Stimulated activated CD8-positive, alpha-beta memory T cell treated with anti-CD3 and anti-CD28 coated beads, Interleukin-2, amount 100 ng/mL, for 1 hour (primary cell): Measurements from ENCODE around the gene RUNX1.
"Not testable (repeated sequence)": the region's sequence is repeated elsewhere in the genome, so short reads cannot be mapped to it uniquely, and the experiment has no call there.

Experiments used
- DNase-seq, 2 donors: peaks; one replicate each; pipeline ENCODE4 v3.0.0-alpha.2; 2020; ENCODE audit warnings: low read depth in 2 of 2

The RUNX1 gene

DNA sequence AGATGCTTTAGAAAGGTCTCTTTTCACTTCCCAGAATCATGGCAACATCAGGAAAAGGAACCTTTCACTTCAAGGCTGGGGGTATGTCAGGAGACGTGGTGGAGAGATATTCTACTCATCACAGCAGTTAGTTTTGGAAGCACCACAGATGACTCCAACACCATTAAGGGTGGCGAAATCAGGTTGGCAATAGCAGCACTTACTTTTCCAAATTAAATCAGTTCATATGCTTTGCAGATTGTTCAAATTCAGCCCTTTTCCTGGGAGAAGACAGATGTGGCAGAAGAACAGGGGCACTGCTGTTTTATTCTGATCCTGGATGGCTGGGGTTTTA is 79.0 kb downstream of the RUNX1 start:
- no peak for DNase-seq

GRCh38 chr21:34969423-34970166 is 79.5 kb downstream of the RUNX1 start:
- no peak for DNase-seq

GRCh38 chr21:34968414-34969333 is 80.4 kb downstream of the RUNX1 start:
- DNase-seq: no peak

GRCh38 chr21:34967509-34968289 is 81.4 kb downstream of the RUNX1 start:
- DNase-seq: no peak

GRCh38 chr21:34966881-34967280 is 82.2 kb downstream of the RUNX1 start:
- not testable (repeated sequence) for DNase-seq

DNA sequence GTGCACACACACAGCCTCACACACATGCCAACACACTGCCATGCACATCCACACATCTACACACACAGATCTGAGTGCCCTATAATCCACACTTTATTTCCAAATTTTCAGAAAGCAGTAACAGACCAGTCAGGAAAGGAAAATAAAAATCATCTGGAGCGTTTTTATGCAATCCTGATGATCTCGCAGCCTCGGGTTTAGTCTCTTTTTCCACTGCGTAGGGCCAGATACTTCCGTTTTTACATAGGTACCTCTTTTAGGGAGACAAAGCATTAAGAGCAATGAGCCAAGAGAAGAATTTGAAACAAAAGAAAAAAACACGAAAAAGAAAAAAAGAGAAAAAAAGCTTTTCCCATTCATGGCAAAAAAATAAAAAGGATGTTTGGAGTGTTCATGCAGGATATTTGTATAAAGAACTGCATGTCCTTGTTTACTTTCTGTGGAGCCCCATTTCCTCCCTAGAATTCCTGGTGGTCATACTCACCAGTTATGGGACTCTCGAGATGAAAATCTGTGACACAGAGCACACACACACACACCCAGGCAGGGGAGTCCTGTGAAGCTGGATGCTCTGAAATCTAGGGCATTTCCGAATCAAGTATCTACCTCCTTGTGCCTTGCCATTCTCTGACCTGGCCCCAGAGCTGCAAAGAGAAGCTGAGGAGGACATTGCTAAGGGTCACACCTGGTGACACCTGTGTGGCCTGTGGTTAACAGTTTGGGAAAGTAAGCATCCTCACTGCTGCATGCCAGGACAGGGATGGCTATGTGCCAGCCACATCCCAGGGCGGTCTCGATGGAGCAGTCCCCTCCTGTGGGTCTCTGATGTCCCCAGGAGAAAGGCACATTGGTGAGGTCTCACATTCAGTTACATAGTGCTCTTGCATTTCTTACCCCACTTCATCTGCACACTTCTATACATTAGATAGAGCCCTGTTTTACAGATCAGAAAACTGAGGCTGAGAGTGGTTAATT is 83.6 kb downstream of the RUNX1 start:
- DNase-seq: no peak

- no peak for DNase-seq
Measured at GRCh38 chr21:34962586-34963222, 86.4 kb downstream of the RUNX1 start.

DNA sequence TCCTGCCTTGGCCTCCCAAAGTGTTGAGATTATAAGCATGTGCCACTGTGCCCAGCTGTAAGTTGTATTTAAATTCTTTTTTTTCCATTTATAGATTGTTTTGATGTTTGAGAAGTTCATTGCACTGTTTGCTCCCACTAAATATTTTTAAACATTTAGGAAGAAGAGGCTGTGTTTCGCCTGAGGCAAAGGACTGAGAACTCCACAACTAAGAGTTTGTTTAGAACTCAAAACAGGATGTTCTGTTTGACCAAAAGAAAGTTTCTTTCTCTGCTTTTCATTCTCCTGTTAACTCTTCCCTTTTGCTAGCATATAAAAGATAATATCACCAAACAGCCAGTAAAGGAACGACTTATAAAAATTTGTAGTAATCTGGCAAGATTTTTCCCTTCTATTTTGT is 87.0 kb downstream of the RUNX1 start:
- DNase-seq: no peak

DNA sequence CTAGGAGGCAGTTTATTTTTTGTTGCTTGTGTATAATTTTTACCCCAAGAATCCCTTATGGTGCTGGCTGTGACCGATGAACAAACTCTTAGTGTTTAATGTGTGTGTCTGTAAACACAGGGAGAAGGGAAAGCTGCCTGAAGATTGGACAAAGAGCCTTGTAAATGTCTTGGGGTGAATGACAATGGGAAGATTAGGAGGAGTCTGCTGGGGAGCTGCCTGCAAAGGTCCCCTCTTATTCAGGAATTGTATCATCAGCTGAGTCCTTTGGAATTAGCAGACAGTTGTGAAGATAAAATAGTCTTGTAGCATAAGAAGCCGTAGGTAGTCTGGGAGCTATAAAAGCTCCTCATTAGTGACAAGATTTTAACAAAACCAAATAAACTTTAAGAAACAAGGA is 88.4 kb downstream of the RUNX1 start:
- DNase-seq: no peak

DNA sequence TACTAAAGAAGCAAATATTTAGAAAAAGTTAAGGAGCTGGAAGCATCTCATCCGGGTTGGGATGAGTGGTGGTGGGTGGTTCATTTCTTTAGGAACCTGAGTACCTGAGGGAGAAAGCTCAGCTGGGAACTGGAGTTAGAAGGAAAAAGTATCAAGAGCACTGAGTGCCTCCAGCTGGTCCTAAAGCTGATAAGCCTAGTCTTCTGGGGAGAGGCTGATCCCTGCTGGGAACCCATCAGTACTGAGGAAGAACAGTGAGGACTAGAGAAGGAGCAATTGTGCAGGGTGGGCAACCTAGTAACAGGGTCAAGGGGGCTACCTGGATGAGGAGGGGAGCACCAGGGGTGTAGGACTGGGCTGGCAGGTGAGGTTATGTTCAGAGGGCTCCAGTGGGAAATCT is 89.5 kb downstream of the RUNX1 start:
- DNase-seq: no peak

DNA sequence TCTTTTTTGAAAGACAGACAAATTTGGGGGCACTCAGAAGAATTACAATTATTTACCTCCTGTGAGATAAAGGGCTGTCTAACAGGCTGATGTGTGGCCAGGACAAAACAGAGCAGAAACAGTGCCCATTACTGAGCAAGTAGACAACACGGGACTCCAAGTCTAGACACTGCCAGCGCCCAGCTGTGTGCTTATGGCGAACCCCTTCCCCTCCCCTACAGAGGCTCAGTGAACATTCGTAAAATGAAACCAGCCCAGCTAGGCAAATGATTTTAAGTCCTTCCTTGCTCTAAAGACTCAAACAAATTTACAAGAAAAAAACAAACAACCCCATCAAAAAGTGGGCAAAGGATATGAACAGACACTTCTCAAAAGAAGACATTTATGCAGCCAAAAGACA is 91.1 kb downstream of the RUNX1 start:
- DNase-seq: no peak

GRCh38 chr21:34956416-34957316 is 92.4 kb downstream of the RUNX1 start:
- DNase-seq: no peak

DNA sequence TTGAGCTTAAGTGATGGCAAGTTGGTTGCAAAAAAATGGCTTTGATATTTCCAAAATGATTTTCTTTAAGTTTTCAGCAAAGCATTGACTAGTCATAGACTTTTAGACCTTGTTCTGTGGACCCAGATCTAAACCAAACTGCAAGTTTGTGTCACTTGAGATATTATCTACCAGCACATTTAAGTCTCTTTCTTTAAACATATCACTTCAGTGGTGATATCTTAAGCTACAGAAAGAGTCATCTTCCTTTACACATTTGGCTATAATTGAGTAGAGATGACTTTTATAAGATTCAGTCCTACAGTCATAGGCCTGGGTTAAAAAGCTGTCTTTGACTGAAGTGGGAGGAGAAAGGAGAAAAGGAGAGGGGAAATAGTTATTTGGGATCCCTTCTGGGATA is 95.2 kb downstream of the RUNX1 start:
- no peak for DNase-seq

DNA sequence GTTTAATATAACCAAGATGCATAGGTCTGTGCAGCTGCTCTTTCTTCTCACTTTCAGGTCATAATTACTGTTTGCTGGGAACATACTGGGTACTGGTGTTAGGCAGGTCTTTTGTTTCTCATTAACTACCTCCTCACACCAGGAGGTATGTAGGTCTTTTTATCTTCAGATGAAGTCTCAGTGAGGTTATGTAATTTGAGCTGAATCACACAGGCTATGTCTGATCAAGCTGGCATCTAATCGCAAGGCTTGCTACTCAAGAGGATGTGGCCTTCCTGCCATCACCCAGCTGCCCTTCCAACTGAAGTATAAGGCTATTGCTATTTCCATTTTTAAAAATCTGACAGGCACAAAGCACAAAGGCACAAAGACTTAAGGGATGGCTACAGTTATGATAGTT is 96.4 kb downstream of the RUNX1 start:
- no peak for DNase-seq

- not testable (repeated sequence) for DNase-seq
Measured at GRCh38 chr21:34951868-34952267, 97.2 kb downstream of the RUNX1 start.

DNA sequence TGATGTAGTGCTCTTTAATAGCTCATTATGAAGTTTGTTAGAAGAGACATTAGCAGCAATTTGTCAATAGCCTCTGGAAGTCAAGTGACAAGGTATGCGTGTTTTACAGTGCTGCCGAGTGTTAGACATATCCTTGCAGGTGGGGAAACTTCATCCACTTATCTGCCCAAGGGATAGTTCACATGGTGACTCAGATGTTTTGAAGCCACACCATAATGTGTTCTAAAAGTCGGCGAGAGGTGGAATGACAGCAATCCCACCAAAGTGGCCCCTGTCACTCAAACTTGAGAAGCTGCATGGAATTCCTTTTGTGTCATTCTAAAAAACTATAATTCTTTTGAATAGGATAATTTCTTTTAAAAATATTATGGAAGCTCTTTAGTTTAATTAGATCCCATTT is 98.1 kb downstream of the RUNX1 start:
- DNase-seq: no peak

DNA sequence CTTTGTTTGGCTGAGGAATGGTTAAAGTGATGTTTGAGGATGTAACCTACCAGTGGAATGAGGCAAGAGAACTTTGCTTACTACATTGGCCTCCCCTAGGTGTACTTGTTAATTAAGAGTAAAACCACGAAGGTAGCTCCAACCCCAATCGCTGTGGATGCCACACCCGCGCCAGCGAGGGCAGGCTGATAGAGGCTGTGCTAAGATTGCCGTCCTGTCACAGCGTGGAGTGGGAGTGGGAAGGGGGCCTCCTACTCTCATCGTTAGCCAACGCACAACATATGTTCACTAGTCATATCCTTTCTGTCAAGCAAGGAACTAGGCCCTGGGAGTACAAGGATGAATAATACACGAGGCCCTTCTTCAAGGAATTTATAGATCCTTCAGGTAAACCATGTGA is 99.6 kb downstream of the RUNX1 start:
- no peak for DNase-seq

DNA sequence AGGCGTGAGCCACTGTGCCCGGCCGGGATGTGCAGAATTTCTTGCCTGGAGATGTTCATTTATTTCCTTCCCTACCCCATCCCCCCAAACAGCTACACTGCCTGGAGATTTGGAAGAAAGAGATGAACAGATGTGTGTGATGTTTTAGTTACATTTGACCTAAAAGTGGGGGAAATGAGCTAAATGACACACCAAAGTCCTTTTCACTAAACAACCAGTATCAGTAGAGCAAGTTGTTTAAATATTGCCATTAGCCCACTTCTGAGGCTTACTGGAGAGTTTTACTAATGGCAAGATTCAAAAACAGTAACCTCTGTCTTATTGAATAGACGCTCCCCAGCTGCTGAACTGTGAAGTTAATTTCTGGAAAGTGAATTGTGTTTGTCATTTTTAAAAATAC is 100.1 kb downstream of the RUNX1 start:
- no peak for DNase-seq

- no peak for DNase-seq
Measured at GRCh38 chr21:34948157-34948556, 100.9 kb downstream of the RUNX1 start.
